Fibroblast of skin of left quadriceps (primary cell): ENCODE data around the gene HLA-DRA.
"Not testable (repeated sequence)": the region's sequence is repeated elsewhere in the genome, so short reads cannot be mapped to it uniquely, and the experiment has no call there.

ENCODE experiments used
- DNase-seq, 2 experiments: peaks; one replicate each; pipeline ENCODE4 v3.0.0-alpha.2; 2013; ENCODE audit warnings: low read depth in 2 of 2

Gene HLA-DRA

GRCh38 chr6:32431142-32431541 is 8.5 kb upstream of the HLA-DRA start:
- no peak for DNase-seq

GRCh38 chr6:32432050-32432450 is 7.6 kb upstream of the HLA-DRA start:
- DNase-seq = peak in 1 of 2 experiments; percentile 10

GRCh38 chr6:32433950-32434349 is 5.7 kb upstream of the HLA-DRA start:
- DNase-seq = not testable (repeated sequence)

- no peak for DNase-seq
Observed at GRCh38 chr6:32436186-32436585, 3.5 kb upstream of the HLA-DRA start.

GRCh38 chr6:32436995-32437836 is 2.5 kb upstream of the HLA-DRA start:
- no peak for DNase-seq

GRCh38 chr6:32439139-32439538 is 548 bp upstream of the HLA-DRA start:
- no peak for DNase-seq

- no peak for DNase-seq
Observed at GRCh38 chr6:32442243-32442667, 2.6 kb downstream of the HLA-DRA start.

GRCh38 chr6:32442977-32443552 is 3.4 kb downstream of the HLA-DRA start:
- DNase-seq = no peak

- no peak for DNase-seq
Observed at GRCh38 chr6:32444433-32444832, 4.7 kb downstream of the HLA-DRA start.

GRCh38 chr6:32445321-32445854 is 5.7 kb downstream of the HLA-DRA start:
- no peak for DNase-seq

- no peak for DNase-seq
Observed at GRCh38 chr6:32447932-32448331, 8.2 kb downstream of the HLA-DRA start.

GRCh38 chr6:32449088-32449736 is 9.5 kb downstream of the HLA-DRA start:
- DNase-seq = no peak

- DNase-seq = no peak
Observed at GRCh38 chr6:32457054-32457453, 17.4 kb downstream of the HLA-DRA start.

- DNase-seq = no peak
Observed at GRCh38 chr6:32459781-32460424, 20.2 kb downstream of the HLA-DRA start.

GRCh38 chr6:32460528-32460927 is 20.8 kb downstream of the HLA-DRA start:
- DNase-seq = no peak

- DNase-seq = no peak
Observed at GRCh38 chr6:32461493-32461892, 21.8 kb downstream of the HLA-DRA start.

- DNase-seq = no peak
Observed at GRCh38 chr6:32462609-32463008, 22.9 kb downstream of the HLA-DRA start.

- not testable (repeated sequence) for DNase-seq
Observed at GRCh38 chr6:32467743-32468503, 28.2 kb downstream of the HLA-DRA start.

- DNase-seq = no peak
Observed at GRCh38 chr6:32472781-32473375, 33.2 kb downstream of the HLA-DRA start.

- DNase-seq = not testable (repeated sequence)
Observed at GRCh38 chr6:32473376-32474348, 34.0 kb downstream of the HLA-DRA start.
